Measurements from ENCODE around the gene DPY19L1.
"Not testable (repeated sequence)": the region's sequence is repeated elsewhere in the genome, so short reads cannot be mapped to it uniquely, and the experiment has no call there.

The DPY19L1 gene

DNA sequence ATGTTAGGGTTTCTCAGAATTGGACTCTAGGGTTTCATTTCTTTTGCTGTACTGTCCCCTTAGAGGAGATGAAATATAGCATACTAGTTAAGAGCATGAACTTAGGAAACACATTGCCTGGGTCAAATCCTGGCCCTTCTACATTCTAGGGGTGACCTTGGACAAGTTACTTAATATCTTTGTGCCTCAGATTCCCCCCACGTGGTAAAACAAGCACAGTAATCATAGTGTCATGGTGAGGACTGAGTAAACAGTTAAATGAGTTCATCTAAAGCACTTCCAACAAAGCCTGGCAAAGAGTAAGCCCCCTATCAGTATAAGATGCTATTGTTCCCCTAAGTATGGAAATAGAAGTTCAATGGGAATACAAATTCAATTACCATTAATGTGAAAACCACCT, 5.1 kb downstream of the DPY19L1 start:
- DNase-seq: no peak

DNA sequence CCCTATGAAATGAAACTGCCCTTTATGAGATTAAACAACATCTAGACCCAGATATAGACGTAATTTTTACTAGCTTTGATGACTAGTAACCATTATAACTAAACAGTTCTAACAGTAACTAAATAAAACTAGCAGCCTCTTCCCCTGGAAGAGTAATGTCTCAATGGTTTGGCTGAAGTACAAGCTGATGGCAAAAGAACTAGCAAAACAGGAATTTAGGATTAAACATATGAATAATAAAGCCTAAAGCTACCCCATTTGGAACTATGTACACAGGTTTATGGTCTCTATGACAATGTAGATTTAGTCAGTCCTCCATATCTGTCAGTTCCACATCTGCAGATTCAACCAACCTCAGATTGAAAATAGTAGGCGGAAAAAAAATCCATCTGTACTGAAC, 6.4 kb downstream of the DPY19L1 start:
- DNase-seq: no peak

DNA sequence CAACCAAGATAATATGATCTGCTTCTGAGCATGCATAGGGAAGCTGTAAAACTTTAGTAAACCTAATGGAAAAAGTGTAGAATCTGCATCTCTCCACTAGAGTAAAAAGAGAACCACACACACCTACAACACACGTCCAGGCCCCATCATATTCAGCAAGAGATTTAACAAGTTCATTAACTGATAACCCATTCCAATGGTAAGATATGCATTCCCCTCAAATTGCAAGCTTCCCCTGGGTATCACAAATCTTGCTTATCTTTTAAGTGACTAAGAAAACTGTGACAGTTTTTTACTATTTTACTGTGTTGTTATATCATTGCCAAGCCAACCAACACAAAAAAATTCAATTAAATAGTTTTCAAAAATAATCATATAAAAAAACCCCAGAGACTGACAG, 8.0 kb downstream of the DPY19L1 start:
- no peak for DNase-seq

DNA sequence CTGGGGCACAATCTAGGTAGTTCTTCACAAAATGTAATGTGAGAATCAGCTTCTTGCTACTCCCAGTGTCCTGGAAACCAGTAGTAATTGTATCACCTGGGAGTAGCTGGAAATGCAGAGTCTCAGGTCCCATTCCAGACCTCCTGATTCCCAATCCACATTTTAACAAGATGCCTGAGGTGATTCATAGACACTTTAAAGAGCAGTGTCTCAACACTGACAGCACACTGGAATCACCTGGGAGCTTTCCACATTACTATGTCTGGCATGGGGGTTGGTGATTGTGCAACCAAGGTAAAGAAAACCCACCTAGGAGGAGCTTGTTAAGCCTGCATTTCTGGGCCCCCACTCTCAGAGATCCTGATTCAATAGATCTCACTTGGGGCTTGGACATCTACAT, 11.1 kb downstream of the DPY19L1 start:
- no peak for DNase-seq

DNA sequence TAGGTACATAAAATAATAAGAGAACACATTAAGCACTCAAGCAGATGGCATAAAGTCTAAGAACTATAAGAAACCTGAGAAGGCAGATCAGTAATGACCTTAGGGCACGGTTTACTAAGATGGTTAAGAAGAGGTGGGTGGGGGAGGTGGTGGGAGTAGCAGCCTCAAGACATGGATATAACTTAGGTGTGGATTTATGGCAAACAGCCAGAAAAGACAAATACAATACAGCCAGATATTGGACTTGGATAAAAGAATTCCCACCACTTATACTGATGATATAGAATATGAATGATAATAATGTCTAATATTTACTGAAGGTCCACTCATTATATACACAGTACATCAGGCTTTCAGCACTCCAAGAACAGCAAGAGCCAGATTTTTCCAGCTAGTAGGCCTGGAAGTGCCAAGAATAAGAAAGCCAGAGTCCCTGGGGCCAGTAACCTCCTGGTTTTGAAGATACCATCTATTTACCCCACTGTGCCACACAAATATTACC, 11.9 kb downstream of the DPY19L1 start:
- no peak for DNase-seq

GRCh38 chr7:35024298-35024697, 13.0 kb downstream of the DPY19L1 start:
- no peak for DNase-seq

GRCh38 chr7:35022725-35023124, 14.6 kb downstream of the DPY19L1 start:
- DNase-seq: no peak

DNA sequence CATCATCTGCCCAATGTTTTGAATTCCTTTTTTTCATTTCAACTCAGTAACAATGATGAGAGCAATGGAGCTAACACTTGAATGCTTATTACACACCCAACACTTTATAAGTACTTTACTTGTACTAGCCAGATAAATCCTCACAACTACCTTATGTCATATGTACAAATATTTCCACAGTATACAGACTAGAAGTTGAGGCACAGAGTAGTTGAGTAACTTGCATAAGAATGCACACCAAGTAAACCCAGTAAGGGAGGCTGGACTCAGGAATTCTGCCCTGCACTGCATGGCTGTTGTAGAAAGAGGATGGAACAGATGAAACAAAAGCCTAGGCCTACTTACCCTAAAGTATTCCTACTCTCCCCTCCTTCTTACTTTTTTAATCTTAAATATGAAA, 15.8 kb downstream of the DPY19L1 start:
- no peak for DNase-seq

GRCh38 chr7:35019801-35020200, 17.5 kb downstream of the DPY19L1 start:
- no peak for DNase-seq

- DNase-seq: peak; percentile 15
Observed at GRCh38 chr7:35019179-35019729, 18.0 kb downstream of the DPY19L1 start.

DNA sequence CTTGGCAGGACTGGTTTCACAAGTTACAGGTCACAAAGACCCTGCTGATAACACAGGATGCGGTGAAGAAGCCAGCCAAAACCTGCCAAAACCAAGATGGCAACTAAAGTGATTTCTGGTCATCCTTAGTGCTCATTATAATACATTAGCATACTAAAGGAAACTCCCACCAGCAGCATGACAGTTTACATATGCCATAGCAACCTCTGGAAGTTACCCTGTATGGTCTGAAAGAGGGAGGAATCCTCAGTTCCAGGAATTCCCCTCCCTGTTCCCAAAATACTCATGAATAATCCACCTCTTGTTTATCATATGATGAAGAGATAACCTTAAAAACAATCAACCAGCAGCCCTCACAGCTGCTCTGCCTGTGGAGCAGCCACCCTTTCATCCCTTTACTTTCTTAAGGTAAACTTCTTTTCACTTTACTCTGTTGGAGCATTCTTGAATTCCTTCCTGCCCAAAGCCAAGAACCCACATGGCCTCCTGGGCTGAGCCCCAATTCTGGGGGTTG, 21.9 kb downstream of the DPY19L1 start:
- DNase-seq: no peak

DNA sequence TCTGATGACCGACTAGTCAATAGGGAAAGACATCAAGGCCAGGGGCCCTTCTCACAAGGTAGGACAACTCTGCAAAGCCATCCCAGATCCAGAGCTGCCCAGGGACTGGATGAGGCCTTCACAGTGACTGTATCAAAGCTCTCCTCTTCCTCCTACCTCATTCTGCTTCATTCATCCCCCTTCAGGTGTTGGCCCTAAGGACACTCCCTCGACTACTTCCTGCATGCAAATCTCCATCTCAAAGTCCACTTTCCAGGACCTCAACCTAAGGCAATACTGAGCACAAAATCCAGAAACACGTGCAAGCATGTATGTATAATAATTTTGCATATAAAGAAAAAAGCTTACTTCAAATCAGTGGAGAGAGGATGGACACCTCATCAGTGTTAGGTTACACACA, 25.1 kb downstream of the DPY19L1 start:
- DNase-seq: no peak

DNA sequence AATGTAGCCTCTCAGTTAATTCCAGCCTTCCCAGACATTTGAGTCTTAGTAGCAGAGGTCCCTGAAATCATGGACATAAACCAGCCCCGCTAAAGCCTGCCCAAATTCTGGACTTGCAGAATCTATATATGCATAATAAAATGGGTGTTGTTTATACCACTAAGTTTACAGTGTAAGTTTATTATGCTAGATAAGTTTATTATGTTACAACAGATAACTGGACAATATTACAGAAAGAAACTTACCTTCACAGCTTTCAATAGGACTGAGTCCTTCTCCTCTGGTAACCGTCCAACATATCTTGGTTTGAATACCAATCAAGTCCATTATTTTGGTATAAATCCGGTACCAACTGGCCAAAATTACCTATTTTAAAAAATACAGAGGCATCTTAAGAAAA, 26.2 kb downstream of the DPY19L1 start:
- DNase-seq: no peak

GRCh38 chr7:35007768-35008167, 29.5 kb downstream of the DPY19L1 start:
- no peak for DNase-seq

DNA sequence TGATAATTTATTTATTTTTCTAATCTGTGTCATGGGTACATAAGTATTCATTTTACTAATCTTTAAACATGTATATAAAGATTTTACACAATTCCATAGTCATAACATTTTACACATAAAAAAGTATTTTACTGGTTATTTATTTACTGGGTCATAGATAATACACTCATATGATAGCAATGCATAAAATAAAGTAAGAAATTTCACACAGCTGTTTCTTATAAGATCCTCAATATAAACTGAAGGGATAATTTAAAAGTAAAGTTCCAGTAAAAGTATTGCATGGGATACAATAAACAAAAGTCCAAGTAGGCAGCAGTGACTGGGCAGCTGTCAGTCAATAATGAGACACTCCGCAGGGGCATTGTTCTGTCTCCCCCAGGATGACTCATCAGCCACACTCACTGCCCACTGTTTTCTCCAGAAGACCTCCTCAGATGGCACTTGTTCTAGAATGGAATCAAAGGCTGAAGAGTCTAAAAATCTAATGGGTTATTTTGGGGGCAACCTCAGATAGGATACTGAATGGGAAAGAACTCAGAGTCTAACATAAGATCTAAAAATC, 32.7 kb downstream of the DPY19L1 start:
- peak; percentile 17 for DNase-seq

DNA sequence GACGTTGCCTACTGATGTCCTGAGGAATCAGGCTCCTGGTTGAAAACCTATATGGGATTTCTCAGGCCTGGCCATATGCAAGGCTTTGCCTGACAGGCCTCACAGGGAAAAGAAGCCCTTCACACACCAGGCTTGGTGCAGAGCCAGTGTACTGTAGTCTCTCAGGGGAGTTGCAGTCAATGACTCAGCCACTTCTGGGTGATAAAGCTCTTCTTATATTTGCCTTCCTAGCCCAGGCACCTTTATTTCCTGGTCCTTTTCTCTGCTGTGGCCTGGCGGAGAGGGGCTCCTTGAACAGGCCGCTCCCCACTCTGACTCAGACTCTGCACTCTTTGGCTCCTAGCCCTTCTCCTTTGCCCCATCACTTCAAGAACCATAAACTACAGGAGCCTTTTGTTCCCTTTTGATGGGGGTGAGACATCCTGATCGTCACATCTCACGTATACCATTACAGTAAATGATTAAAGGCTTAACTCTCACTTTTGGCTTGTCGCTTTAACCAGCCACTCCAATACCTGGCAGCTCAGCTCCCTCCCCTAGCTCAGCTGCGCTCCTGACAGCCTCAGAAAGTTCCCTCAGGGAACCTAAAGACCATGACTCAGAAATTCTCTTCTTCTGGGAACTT, 33.5 kb downstream of the DPY19L1 start:
- DNase-seq: peak; percentile 60

DNA sequence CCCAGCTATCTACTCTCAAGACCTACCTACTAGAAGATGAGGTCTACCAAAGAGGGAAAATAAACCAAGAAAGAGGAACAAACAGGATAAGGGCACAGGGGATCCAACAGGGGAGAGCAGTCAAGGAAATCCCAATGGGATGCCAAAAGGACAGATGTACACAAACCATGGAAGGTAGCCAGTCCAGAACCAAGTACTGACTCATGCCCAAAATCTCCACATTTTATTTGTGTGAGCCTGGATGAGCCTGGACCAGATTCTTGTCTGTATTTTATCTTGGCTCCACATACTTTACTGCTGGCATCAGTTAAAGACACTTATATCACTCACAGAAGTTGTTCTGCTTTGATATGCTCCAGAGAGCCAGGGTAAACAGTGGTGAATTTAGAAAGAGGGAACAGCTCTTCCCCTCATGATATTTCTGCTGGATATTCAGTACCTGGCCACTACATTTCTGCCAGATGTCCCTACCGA, 34.1 kb downstream of the DPY19L1 start:
- DNase-seq: not testable (repeated sequence)

- not testable (repeated sequence) for DNase-seq
Observed at GRCh38 chr7:34998335-34998734, 39.0 kb downstream of the DPY19L1 start.

DNA sequence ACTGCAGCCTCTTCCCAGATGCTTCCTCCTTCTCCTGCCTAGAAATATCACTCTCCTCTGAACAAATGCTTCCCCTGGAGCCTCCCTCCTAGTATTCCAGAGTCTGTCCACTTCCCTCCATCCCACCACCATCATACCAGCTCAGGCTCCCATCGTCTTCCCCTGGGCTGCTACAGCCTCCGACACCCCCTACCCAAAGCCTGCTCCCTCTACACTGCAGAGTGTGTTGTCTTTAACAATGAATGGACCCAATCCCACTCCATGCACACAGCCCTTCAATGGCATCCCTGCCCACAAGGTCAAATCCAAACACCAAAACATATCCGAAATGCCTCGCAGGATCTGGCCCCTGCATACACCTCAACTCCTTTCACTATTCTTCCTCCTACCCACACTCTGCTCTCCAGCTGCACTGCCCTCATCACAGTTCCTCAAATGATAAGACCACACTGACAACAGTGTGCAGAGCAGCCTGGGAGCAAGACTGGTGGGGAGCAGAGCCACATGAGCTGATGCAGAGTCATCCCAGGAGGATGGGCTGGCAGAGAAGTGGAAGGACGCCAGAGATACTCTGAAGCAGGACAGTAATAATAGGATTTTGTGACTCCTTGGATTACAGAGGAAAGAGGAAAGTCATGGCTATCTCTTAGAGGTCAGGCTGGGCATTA, 40.7 kb downstream of the DPY19L1 start:
- DNase-seq: peak; percentile 73

DNA sequence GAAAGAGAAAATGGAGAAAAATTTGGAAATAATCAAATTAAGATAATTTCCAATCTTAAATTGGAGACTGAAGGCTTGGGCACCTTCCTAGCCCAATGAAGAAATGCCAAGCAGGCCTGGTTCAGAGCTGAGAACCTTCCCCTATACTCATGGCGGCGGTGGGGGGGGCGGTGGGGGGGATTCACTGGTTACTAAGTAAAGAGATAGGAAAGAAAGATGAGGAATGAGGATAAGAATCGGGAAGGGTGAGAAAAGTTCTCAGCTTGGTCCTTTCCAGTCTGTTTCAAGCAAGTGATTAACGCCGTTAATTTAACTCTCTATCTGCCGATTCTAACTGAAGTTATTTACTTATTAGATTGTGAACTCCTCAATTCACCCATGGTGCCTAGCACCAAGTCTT, 41.5 kb downstream of the DPY19L1 start:
- DNase-seq: no peak

GRCh38 chr7:34991938-34992840, 45.1 kb downstream of the DPY19L1 start:
- DNase-seq: peak; percentile 42

- DNase-seq: not testable (repeated sequence)
Observed at GRCh38 chr7:34988442-34989125, 48.7 kb downstream of the DPY19L1 start.
